Natural killer cell (primary cell): ENCODE results near the gene ACKR3. TPM values are rescaled to one million over a fixed set of nuclear protein-coding genes. Genes with fewer than 3 reads are reported as not detected.
A peak's percentile ranks its signal among the peaks of the same experiment; 100 is the strongest.

Source experiments
- ATAC-seq, 3 donors: fragments of 150-1000 bp in 2 of 3; fragments of 200-7000 bp in 1 of 3; cut with Tn5 transposase; 1 replicate in 1 of 3; 2 replicates in 2 of 3; pipeline ENCODE4 v1.10.0; 2021; ENCODE audit warnings: mild to moderate bottlenecking in 2 of 3, moderate library complexity in 2 of 3
- DNase-seq, 2 donors: peaks; one replicate each; pipeline versions ENCODE4 v3.0.0 to v3.0.0-alpha.2; 2013 to 2021; ENCODE audit warnings: mixed read lengths in 1 of 2
- H3K27ac ChIP-seq: one replicate; pipeline ENCODE4 v1.5.1; 2013; ENCODE audit warnings: mild to moderate bottlenecking, low read length
- H3K27me3 ChIP-seq: one replicate; pipeline ENCODE4 v1.6.1; 2013; ENCODE audit warnings: low read length; ENCODE audit not compliant: control insufficient read depth, insufficient read depth
- H3K36me3 ChIP-seq: one replicate; pipeline ENCODE4 v1.6.1; 2013; ENCODE audit warnings: low read length; ENCODE audit not compliant: control insufficient read depth, insufficient read depth
- H3K4me1 ChIP-seq: one replicate; pipeline ENCODE4 v1.6.1; 2013; ENCODE audit warnings: low read length; ENCODE audit not compliant: control insufficient read depth, insufficient read depth
- H3K4me3 ChIP-seq: one replicate; pipeline ENCODE4 v1.5.1; 2013; ENCODE audit warnings: low read length
- H3K9me3 ChIP-seq: one replicate; pipeline ENCODE4 v1.6.1; 2013; ENCODE audit warnings: low read length; ENCODE audit not compliant: control insufficient read depth, insufficient read depth
- H3K27ac Mint-ChIP-seq, 2 donors: one replicate each; pipeline ENCODE4 v1.8.0; 2022; ENCODE audit warnings: mild to moderate bottlenecking in 2 of 2, mixed read lengths in 2 of 2, moderate library complexity in 1 of 2
- H3K27me3 Mint-ChIP-seq, 2 donors: one replicate each; pipeline ENCODE4 v1.8.0; 2022; ENCODE audit warnings: low read depth in 2 of 2, mixed read lengths in 2 of 2
- H3K36me3 Mint-ChIP-seq: one replicate; pipeline ENCODE4 v1.8.0; 2022; ENCODE audit warnings: mixed read lengths
- H3K4me1 Mint-ChIP-seq, 2 donors: one replicate each; pipeline ENCODE4 v1.8.0; 2022; ENCODE audit warnings: mixed read lengths in 2 of 2
- H3K4me3 Mint-ChIP-seq: one replicate; pipeline ENCODE4 v1.8.0; 2022; ENCODE audit warnings: mild to moderate bottlenecking, moderate library complexity, mixed read lengths
- H3K9me3 Mint-ChIP-seq, 2 donors: one replicate each; pipeline ENCODE4 v1.8.0; 2022; ENCODE audit warnings: mixed read lengths in 2 of 2
- WGBS: methylation state at CpG from one replicate; pipeline ENCODE4 v1.1.7; 2013; ENCODE audit warnings: missing lambda C conversion rate; ENCODE audit not compliant: insufficient coverage; 5-methylcytosine and 5-hydroxymethylcytosine counted together
- intact Hi-C: fragments of 100-400 bp; cut with micrococcal nuclease; formaldehyde crosslinking; loops from one replicate; pipeline ENCODE4 v1.14.2; 2022
- total RNA-seq, 4 donors: library from RNA; stranded (reverse); fragments of 120-200 nt in 1 of 4; gene quantifications; one replicate each; pipeline versions ENCODE4 v1.2.3 to v1.2.4, GENCODE V29; 2013 to 2022
- TF ChIP-seq, protein P1 (sequence below): fragments of 200-600 bp; IDR thresholded peaks from one replicate; pipeline ENCODE4 v1.8.0; 2022; ENCODE audit warnings: antibody characterized with exemption

The ACKR3 gene
- 1 to 10 TPM; 4.4 to 5.5 (median 4.6) TPM for total RNA-seq
- 10.1 TPM for total RNA-seq (2013)

DNA sequence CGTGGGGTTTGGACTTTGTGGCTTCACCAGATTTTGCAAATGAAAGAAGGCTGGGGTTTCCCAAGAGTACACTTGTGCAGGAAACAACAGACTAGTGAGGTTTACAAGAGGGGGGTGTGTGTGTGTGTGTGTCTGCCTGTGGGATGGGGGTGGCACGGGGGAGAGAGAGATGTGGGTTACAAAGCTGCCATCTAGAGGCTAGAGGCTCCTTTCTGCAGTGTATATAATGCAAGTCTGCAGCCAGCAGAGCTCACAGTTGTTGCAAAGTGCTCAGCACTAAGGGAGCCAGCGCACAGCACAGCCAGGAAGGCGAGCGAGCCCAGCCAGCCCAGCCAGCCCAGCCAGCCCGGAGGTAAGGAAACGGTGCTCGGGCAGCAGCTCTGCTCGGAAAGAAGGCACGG lies at the start of gene ACKR3:
Gene ACKR3, plus strand, starts transcription at position 253 of the 401 bp plus-strand sequence. CDS start 10,641 bp downstream, outside the sequence.
- Mint-ChIP-seq H3K4me1 (peaks cover 30 to 55% of the 10 kb centered on the region in 2 donors), H3K27ac (peak within 1 kb of the TSS; percentile 81 to 90), H3K9me3 (no peaks in the 10 kb centered on the region), H3K27me3 (no peaks in the 10 kb centered on the region), H3K4me3 (peak within 1 kb of the TSS; percentile 91), H3K36me3 (no peaks in the 10 kb centered on the region)
- Histone ChIP-seq H3K9me3 (no peaks in the 10 kb centered on the region), H3K4me3 (no peak within 1 kb of the TSS), H3K27ac (peak within 1 kb of the TSS; percentile 8), H3K4me1 (peaks cover 29% of the 10 kb centered on the region), H3K27me3 (no peaks in the 10 kb centered on the region), H3K36me3 (peaks cover 14% of the 10 kb centered on the region)
- 6% methylated on average over 10 of the region's 10 CpGs for WGBS
- intact Hi-C loops, result loop anchor here (1.0 to 2.0 kb wide), 5 partner anchors 23 to 216 kb away; no protein-coding TSS in a partner anchor
- DNase-seq (peak; percentile 63 to 93), ATAC-seq (peak; percentile 90 to 95 (median 94))
- TF ChIP-seq, protein P1, sequence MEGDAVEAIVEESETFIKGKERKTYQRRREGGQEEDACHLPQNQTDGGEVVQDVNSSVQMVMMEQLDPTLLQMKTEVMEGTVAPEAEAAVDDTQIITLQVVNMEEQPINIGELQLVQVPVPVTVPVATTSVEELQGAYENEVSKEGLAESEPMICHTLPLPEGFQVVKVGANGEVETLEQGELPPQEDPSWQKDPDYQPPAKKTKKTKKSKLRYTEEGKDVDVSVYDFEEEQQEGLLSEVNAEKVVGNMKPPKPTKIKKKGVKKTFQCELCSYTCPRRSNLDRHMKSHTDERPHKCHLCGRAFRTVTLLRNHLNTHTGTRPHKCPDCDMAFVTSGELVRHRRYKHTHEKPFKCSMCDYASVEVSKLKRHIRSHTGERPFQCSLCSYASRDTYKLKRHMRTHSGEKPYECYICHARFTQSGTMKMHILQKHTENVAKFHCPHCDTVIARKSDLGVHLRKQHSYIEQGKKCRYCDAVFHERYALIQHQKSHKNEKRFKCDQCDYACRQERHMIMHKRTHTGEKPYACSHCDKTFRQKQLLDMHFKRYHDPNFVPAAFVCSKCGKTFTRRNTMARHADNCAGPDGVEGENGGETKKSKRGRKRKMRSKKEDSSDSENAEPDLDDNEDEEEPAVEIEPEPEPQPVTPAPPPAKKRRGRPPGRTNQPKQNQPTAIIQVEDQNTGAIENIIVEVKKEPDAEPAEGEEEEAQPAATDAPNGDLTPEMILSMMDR, result peak; percentile 43

DNA sequence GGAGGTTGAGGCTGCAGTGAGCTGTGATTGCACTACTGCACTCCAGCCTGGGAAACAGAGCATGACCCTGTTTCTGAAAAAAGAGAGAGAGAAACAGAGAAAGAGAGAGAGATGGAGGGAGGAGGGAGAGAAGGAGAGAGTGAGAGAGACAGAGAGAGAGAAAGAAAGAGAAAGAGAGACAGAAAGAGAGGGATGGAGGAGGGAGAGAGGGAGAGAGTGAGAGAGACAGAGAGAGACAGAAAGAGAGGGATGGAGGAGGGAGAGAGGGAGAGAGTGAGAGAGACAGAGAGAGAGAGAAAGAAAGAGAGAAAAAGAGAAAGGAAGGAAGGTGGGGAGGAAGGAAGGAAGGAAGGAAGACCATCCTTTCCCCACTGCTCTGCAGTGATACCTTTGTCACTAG lies 48.1 kb upstream of the ACKR3 start:
- H3K4me1 ChIP-seq, result no peaks in the 10 kb centered on the region
- Mint-ChIP-seq H3K4me3 (no peak overlapping the region), H3K4me1 (no peaks in the 10 kb centered on the region), H3K36me3 (no peaks in the 10 kb centered on the region), H3K9me3 (no peaks in the 10 kb centered on the region), H3K27ac (no peak overlapping the region), H3K27me3 (peaks cover 8% of the 10 kb centered on the region in 2 donors)
- DNase-seq (no peak), ATAC-seq (no peak)
- no peaks in the 10 kb centered on the region for H3K27me3 ChIP-seq
- no peak overlapping the region for H3K27ac ChIP-seq
- intact Hi-C loops, result no loop called here
- no peak overlapping the region for H3K4me3 ChIP-seq
- H3K36me3 ChIP-seq, result no peaks in the 10 kb centered on the region
- H3K9me3 ChIP-seq, result no peaks in the 10 kb centered on the region
- TF ChIP-seq, protein P1, result no peak

DNA sequence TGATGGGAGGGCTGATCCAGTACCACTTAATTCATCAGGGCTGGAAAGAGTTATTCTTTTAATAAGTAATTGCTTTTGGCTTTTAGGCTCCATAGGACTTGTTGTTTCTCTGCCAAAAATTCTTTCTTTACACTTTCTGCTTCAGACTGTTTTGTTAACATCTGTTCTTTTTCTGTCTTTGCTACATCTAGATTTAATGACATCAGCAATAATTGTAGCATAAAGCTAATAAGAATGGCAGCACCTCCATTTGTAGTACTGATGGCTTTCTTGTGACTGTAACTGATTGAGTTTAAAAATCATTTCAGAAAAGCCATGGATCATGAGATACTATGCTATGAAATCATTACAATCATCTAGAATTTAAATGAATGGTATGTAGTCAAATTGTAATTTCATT lies 46.4 kb upstream of the ACKR3 start:
- Mint-ChIP-seq H3K27ac (no peak overlapping the region), H3K27me3 (peaks cover 8% of the 10 kb centered on the region in 2 donors)
- intact Hi-C loops, result no loop called here

More for the DNA sequence above, 46.4 kb upstream of the ACKR3 start:
- no peaks in the 10 kb centered on the region for H3K9me3 Mint-ChIP-seq
- H3K4me1 Mint-ChIP-seq, result no peaks in the 10 kb centered on the region
- H3K36me3 ChIP-seq, result no peaks in the 10 kb centered on the region
- H3K27me3 ChIP-seq, result no peaks in the 10 kb centered on the region
- H3K36me3 Mint-ChIP-seq, result no peaks in the 10 kb centered on the region
- TF ChIP-seq, protein P1, result no peak
- DNase-seq, result no peak
- ATAC-seq, result no peak
- no peaks in the 10 kb centered on the region for H3K9me3 ChIP-seq
- no peak overlapping the region for H3K4me3 Mint-ChIP-seq
- H3K27ac ChIP-seq, result no peak overlapping the region
- H3K4me3 ChIP-seq, result no peak overlapping the region
- no peaks in the 10 kb centered on the region for H3K4me1 ChIP-seq
